Neural crest cell (in vitro differentiated cells): ENCODE results near the gene CCDC78. TPM values are rescaled to one million over a fixed set of nuclear protein-coding genes. Genes with fewer than 3 reads are reported as not detected.

Experiments used
- DNase-seq: peaks from one replicate; pipeline ENCODE4 v3.0.0; 2021; ENCODE audit warnings: low read depth, mixed read lengths, low spot score
- H3K27ac Mint-ChIP-seq: one replicate; pipeline ENCODE4 v1.8.0; 2021; ENCODE audit warnings: mild to moderate bottlenecking, mixed read lengths; ENCODE audit not compliant: unreplicated experiment
- H3K27me3 Mint-ChIP-seq: 2 replicates; pipeline ENCODE4 v1.8.0; 2021; ENCODE audit warnings: low read depth, mild to moderate bottlenecking, mixed read lengths
- H3K36me3 Mint-ChIP-seq: 2 replicates; pipeline ENCODE4 v1.8.0; 2021; ENCODE audit warnings: low read depth, mild to moderate bottlenecking, mixed read lengths
- H3K4me1 Mint-ChIP-seq: 2 replicates; pipeline ENCODE4 v1.8.0; 2021; ENCODE audit warnings: mixed read lengths
- H3K4me3 Mint-ChIP-seq: one replicate; pipeline ENCODE4 v1.8.0; 2021; ENCODE audit warnings: mild to moderate bottlenecking, mixed read lengths
- H3K9me3 Mint-ChIP-seq: 2 replicates; pipeline ENCODE4 v1.8.0; 2021; ENCODE audit warnings: mixed read lengths
- CTCF ChIP-seq: fragments of 200-600 bp; sonication (generic); conservative IDR thresholded peaks from 2 replicates; pipeline ENCODE4 v1.5.0; 2021; ENCODE audit warnings: antibody characterized with exemption, mild to moderate bottlenecking
- total RNA-seq: library from RNA; stranded (reverse); gene quantifications from 2 replicates; pipeline ENCODE4 v1.2.1, GENCODE V29; 2021

The CCDC78 gene
- total RNA-seq, 1 donor from 2014 or later, result 7.0 TPM

- H3K27ac Mint-ChIP-seq, result no peak overlapping the region
- H3K9me3 Mint-ChIP-seq, result no peaks in the 10 kb centered on the region
- DNase-seq, result no peak
- H3K4me1 Mint-ChIP-seq, result no peaks in the 10 kb centered on the region
- peaks cover 6% of the 10 kb centered on the region for H3K27me3 Mint-ChIP-seq
- H3K36me3 Mint-ChIP-seq, result no peaks in the 10 kb centered on the region
- peak overlapping the region; percentile 41 for H3K4me3 Mint-ChIP-seq
- TF ChIP-seq CTCF, result no peak
Measured at GRCh38 chr16:729768-730665, 3.8 kb upstream of the CCDC78 start.

- no peaks in the 10 kb centered on the region for H3K36me3 Mint-ChIP-seq
- H3K4me3 Mint-ChIP-seq, result peak overlapping the region; percentile 59
- no peaks in the 10 kb centered on the region for H3K9me3 Mint-ChIP-seq
- peaks cover 6% of the 10 kb centered on the region for H3K27me3 Mint-ChIP-seq
- TF ChIP-seq CTCF, result no peak
- no peak for DNase-seq
- H3K27ac Mint-ChIP-seq, result no peak overlapping the region
- no peaks in the 10 kb centered on the region for H3K4me1 Mint-ChIP-seq
Measured at GRCh38 chr16:728890-729744, 2.9 kb upstream of the CCDC78 start.

- no peaks in the 10 kb centered on the region for H3K9me3 Mint-ChIP-seq
- peaks cover 6% of the 10 kb centered on the region for H3K27me3 Mint-ChIP-seq
- H3K4me3 Mint-ChIP-seq, result peak overlapping the region; percentile 59
- no peak for DNase-seq
- H3K27ac Mint-ChIP-seq, result no peak overlapping the region
- H3K4me1 Mint-ChIP-seq, result no peaks in the 10 kb centered on the region
- no peaks in the 10 kb centered on the region for H3K36me3 Mint-ChIP-seq
- no peak for TF ChIP-seq CTCF
Measured at GRCh38 chr16:728131-728889, 2.1 kb upstream of the CCDC78 start.

GRCh38 chr16:727291-727977 lies 1.2 kb upstream of the CCDC78 start:
- TF ChIP-seq CTCF, result no peak
- DNase-seq, result no peak
- peaks cover 6% of the 10 kb centered on the region for H3K27me3 Mint-ChIP-seq

GRCh38 chr16:726188-726437 lies 130 bp downstream of the CCDC78 start:
- H3K4me3 Mint-ChIP-seq, result peak overlapping the region; percentile 75
- no peak overlapping the region for H3K27ac Mint-ChIP-seq
- TF ChIP-seq CTCF, result no peak
- H3K4me1 Mint-ChIP-seq, result no peaks in the 10 kb centered on the region
- no peak for DNase-seq
- H3K27me3 Mint-ChIP-seq, result peaks cover 6% of the 10 kb centered on the region
- H3K9me3 Mint-ChIP-seq, result no peaks in the 10 kb centered on the region
- H3K36me3 Mint-ChIP-seq, result no peaks in the 10 kb centered on the region

More at GRCh38 chr16:727291-727977, 1.2 kb upstream of the CCDC78 start:
- Mint-ChIP-seq H3K4me1 (no peaks in the 10 kb centered on the region), H3K9me3 (no peaks in the 10 kb centered on the region), H3K4me3 (no peak overlapping the region), H3K36me3 (no peaks in the 10 kb centered on the region), H3K27ac (no peak overlapping the region)
